Activated naive CD4-positive, alpha-beta T cell (primary cell): ENCODE data around the gene SEMA3B.

ENCODE experiments used
- DNase-seq, 4 experiments: peaks; one replicate each; lab custom pipeline; 2025; lab: John Stamatoyannopoulos, UW

The SEMA3B gene

DNA sequence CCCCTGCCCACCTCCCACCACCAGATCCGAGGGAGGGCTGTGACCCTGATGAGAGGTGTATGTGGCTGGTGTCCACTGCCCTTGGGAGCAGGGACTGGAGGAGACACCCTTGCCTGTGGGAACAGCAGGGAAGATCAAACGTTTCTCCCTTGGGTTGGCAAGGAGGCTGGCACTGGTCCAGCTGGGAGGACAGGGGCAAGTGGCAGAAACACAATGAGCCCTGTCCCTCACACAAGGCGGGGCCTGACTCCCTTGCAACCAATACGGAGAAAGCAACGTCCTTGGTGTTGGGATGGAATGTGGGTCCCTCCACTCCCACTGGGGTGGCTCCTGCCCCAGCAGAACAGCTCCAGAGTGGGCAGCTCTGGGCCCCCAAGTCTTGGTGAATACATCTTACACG is 48.4 kb downstream of the SEMA3B start:
- no peak for DNase-seq

DNA sequence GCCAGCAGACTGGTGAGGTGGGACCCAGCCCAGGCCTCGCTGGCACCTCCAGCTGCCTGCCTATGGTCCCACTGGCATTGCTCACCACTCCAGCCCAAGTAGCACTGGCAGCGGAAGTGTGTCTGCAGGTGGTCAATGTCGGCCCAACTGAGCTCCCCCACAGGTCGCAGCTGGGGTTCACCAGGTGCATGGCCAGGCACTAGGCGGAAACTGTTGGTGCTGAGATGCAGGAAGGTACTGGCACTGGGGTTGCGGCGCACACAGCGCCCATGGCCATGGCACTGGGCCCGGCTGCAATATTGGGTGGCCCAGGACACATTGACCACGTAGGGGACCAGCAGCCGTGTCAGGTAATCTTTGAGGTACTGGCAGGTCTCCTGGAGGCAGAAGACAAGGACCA is 49.2 kb downstream of the SEMA3B start:
- DNase-seq: no peak

DNA sequence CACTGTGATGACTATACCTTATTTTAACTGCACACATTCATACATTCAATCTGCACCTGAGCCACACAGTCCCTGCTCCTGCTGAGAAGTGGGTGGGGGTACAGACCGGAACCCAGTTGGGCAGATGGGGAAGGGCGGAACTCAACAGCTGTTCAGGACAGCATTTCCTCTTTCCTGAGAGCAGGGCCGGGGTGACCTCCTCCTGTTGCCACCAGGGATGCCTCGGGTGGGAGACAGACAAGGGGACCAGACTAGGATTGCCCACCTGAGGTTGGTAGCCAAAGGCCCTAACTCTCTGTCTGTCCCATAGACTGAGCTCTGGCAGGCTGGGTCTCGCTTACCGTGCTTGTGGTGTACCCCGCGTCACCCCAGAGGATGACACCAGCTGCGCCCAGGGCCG is 49.7 kb downstream of the SEMA3B start:
- no peak for DNase-seq

DNA sequence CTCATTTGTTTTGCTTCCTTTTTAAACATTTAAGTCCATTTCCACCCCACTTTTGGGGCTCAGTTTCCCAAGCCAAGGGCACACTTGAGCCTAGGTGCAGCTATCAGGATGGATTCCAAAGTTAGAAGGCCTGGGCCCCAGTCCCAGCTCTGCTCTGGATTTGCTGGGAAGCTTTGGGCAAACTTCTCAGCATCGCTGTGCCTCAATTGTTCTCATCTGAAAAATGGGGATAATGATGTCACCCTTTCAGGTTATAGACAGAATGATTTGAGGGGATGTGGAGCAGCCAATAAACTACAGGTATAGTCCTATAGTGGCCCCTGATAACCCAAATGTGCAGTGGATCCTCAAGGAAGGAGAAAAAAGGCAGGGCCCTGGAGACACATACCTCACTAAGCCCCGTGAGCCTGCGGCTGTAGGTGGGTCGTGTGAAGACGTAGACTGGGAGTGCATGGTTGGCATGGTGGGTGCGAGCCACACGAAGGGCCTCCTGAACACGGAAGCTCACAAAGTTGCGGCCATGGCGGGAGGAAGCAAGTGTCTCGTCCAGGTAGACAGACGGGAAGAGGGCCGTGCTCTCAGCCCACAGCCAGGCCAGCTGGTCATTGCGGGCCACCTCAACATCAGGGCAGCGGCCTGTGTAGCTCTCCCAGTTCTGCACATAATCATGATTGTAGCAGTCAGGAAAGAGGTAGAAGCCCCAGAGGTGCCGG is 50.4 kb downstream of the SEMA3B start:
- no peak for DNase-seq

DNA sequence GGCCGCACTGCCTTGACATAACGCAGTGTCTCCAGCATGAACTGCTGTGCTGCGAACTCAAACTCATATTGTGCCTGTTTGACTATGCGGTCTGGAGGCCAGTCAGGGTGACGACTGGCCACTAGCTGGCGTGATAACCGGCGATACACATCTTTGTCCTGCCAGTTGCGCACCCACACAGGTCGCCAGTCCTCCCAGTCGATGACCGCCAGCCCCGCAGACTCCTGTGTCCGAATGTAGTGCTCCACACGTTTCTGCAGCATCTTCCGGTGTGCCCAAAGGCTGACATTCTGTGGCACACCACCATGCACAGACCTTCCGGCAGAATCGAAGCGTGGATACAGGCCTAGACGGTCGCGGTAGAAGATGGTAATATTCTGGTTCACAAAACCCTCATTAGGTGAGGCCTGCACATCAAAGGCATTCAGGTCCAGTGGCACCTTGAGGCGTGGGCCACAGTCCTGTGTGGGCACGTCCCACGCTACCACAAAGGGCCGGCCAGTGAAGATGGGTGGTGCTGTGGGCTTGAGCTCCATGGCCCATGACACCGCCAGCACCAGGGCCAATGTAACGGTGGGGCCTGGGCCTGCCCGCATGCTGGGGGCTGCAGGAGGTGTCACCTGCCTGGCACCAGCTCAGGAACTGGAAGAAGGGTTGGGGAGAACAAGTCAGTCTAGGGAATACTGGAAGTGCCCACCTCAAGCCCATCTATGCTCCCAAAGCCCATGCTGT is 51.1 kb downstream of the SEMA3B start:
- DNase-seq: no peak

DNA sequence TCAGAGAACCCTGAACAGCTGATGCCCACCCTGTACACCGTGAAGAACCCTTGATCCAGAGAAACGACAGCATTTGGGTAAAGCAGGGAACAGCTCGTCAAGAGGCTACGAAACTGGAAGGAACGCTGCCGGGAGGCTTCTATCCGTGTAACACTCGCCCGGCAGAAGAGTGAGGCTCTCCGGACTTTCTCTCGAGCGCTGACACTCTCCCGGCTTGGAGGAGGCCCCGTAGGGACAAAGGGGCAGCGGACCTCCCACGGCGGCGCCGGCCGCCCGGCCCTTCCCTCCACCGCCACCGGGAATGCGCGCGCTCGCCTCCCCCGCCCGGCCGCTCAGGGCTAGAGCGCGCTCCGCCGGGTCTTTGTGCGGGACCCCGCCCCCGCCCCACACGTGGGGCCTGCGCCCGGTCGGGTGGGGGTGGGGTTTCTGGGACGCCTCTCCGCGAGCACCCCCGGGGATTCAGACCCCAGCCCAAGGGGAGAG is 51.9 kb downstream of the SEMA3B start:
- DNase-seq: peak; percentile 44 to 74 (median 52)

DNA sequence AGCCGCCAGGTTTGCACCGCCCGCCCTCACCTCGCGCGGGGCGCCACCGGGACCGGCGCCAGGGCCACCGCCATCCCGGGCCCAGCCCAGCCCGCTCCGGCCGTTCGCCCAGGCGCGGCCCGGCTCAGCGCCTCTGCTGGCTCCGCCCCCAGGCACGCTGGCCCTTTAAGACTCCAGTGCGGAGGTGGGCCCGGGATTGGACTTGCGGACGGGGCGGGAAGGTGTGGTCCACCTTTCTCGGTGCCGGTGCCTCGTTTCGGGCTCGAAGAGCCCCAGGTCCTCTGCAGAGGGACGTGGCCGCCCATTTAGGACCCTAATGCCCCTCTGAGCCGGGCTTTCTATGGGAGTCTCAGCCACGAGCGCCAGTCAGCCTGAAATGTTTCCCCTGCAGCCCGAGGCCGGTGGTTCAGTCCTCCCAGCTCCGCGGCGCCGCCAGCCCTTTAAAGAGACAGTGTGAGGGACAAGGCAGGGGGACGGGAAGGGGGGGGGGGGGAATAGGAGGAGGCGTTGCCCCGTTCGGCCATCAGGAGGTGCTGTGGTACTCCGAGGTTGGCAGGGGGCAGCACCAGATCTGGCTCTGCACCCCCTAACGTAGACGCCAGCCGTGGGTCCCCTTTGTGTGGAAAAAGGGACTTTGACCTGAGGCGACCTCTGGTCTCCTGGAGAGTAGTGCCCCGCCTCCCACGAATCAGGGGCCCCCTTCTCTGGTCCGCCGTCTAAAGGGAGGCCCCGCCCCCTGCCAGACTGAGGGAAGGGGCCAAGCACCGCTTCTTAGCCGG is 52.6 kb downstream of the SEMA3B start:
- DNase-seq: peak; percentile 74 to 79 (median 78)

DNA sequence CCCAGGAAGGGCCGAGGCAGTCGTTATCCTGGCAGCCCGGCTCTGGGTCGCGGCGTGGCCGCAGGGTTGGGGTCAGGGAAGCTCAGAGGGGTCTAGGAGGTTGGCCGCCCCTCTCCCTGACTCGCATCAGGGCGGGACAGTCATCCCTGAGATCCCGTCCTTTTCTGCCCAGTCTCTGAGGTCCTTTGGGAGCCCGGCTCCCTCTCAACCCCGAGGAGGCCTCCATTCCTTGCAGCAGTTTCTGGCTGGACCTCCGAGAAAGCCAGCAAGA is 53.1 kb downstream of the SEMA3B start:
- DNase-seq: no peak

DNA sequence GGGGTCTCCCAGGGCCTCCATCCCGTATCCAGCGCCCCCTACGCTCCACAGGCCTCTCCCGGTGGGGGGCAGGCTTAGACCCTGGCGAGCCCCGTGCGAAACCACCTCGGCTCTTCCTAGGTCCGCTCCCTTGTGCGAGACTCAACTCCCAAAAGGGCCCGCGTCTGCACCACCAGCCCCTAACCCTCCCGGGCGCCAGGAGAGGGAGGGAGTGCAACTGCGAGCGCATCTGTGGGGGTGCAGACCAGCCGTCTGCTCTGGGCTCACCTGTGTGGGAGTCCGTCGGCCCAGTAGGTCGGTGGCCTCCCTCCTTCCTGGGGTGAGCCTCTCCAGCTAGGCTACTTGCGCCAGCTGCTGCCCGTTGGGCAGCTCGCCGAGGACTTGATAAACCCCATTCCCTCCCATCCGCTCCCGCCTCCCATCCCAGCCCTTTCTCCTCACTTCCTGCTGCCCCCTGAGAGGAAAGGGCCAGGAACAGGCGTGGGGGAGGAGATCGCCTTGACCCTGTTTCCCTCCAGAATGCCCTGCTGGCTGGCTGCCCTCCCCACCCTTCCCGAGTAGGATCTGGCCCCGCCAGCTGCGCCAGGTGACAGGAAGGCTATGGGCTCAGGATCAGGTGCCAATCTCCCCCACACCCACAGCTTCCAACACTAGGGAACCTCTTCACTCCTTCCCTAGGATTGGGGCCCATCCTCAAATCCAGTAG is 53.6 kb downstream of the SEMA3B start, which contains the start of gene HYAL2:
Gene HYAL2 (minus strand): TSS at position 360 of the 706 bp plus-strand sequence. CDS start 2,256 bp downstream, outside the sequence.
- no peak for DNase-seq

DNA sequence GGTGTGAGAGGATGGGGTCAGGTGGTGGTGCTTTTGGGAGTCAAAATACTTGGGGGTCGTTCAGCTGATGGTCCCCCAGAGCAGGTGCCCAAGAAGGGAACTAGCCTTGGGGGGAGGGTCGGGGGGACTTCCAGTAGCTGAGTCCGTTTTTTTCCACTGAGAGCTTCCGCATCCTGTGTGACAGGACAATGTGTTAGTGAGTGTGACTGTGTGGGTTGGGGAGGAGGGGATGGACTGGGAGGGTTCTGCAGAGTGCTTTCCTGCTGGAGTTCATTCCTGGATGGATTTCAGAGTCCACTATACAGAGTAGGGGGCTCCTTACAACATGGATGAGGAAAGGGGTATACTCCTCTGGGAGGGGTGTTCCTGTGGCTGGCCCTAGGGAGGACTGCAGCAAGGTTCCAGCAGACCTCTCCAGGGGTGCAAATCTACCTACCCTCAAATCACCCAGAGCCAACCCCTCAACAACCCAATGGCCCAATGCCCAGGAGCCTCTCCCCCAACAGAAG is 54.2 kb downstream of the SEMA3B start:
- no peak for DNase-seq

DNA sequence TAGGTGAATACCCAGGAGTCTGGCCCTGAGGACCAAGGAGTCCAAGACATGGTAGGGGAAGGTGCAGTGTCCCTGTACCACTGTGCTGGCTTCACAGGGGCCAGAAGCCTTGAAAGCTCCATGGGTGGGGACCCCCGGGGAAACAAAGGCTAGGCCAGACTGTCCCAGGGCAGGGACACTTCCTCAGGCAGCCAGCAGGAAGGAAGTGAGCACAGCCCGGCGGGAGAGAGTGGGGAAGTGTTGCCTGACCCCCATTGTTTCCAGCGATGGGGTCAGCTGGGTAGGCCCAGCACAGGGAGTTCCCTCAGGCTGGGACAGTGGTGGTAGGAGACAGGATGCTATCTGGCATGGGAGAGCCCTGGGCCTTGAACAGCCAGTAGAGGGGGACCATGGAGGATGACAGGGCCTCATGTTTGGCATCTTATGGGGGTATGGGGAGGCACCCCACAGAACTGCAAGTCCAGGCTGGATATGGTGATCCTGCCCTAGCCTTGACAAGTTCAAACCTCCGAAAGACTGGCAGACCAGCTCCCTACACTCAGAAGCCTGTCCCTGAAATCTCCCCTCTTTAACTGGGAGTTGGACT is 54.8 kb downstream of the SEMA3B start:
- no peak for DNase-seq

DNA sequence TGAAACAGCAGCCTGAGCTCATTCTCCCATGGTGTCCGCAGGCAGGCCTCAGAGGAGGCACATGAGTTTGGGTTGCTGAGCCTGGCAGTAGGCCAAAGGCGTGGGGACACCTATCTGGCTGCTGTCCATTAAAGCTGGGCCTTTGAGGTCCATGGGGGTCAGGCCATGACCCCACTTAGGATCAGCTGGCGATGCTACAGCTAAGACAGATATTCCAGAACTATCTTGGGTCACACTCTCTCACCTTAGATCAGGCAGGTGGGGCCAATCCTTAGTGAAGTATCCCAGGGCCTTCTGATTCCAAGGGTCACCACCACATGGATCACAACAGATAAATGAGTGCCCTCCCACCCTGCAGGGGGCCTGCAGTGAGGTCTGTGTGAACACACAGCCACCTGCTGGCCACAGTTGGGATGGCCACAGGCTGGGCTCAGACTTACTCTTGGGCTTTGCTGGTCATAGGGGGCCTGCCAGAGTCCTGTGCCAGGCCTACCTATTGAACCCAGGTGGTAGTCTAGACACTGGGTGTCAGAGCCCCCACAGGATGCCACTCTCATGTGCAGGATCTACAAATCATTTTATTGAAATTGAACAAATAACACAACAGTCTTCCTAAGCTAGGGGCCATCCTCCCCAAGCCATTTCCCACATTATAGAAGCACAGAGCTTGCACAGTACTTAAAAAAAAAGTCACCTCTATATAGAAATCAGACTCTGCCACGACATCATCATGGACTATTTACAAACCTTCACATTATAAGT is 55.6 kb downstream of the SEMA3B start:
- peak in 2 of 4 experiments; percentile 30 to 56 for DNase-seq

DNA sequence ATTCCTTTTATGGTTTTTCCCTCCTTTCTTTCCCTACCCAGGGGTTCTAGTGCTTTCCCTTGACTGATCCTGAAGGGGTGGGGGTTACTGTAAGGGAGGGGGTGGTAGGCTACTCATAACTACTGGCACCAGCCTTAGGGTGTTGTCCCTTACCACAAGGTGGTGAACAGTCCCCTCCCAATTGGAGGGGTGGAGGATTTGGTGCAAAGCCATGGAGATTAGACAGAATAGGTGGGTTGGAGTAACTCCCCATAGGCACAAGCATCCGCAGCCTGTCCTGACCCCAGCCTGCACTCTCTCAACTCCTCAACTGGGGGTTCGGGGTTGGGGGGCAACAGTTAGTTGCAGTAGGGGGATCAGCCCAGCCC is 56.1 kb downstream of the SEMA3B start:
- DNase-seq: no peak

DNA sequence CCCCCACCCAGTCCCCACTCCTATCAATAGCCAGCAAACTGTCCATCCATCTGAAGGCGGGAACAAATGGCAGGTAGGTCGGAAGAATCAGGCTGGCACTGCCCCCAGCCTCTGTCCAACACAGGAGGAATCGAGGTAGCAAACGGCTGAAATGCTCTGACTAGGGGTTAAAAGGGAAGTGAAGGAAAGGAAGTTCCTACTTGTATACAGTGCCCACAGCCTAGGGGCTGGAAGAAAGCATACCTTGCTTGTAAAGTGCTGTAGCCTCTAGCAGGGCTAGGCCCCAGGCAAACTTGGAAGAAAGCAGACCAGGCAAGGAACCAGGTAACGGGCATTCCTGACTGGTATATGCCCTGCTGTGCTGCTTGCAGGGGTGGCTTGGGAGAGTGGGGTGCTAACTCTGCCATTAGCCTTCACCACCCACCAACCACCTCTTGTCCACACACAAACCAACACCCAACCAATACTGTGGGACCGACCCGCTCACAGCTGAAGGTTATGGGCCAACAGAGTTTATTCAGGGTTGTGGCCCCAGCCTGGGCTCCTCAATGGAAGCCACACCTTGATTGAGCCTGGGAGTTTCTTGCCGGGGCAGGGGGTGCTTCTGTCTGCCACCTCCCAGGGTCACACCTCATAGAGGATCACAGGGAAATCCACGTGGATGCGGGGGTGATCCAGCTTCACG is 56.7 kb downstream of the SEMA3B start:
- no peak for DNase-seq

DNA sequence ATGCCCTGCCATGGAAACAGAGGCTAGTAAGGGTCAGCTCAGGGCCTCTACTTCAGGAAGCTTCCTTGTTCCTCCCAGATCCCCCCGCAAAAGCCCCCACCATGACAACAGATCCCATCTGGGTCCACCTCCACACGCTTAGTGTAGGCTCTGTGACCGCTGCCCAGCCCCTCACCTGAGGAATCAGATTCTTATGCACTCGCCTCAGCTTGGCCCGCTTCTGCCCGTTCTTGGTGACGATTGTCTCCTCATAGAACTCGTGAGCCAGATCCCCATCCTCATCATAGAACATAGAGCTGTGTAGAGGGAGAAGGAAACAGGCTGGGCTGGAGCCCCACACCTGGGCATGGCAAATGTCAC is 57.2 kb downstream of the SEMA3B start:
- DNase-seq: no peak

DNA sequence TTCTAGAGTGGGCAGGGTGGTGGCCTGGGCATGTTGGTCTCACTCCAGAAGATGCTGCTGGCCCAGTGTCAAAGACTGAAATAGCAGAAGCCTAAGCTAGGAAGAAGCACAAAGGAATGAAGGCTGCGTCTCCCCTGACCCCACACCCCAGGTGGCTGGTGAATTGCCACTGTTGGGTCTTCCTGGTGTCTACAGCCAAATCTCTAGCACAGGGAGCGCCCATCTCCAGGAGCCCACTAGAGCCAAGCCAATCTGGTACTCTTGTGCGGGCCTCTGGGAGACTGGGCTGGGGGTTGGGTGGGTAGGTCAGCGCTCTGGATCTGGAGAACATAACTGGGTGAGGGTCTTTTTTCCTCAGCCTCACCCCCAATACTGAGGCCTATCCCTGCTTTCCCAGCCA is 58.2 kb downstream of the SEMA3B start:
- DNase-seq: no peak
